Measurements from ENCODE around the gene CACNA1D. TPM values are rescaled to one million over a fixed set of nuclear protein-coding genes. Genes with fewer than 3 reads are reported as not detected.

The CACNA1D gene
- total RNA-seq, 2 experiments from 2014 or later: not detected

GRCh38 chr3:53830944-53831343 lies 336.5 kb downstream of the CACNA1D start:
- ATAC-seq: no peak
- POLR2A ChIA-PET: no interaction called here
- H3K4me1 Mint-ChIP-seq (ENCODE audit: low read depth): no peaks in the 10 kb centered on the region

DNA sequence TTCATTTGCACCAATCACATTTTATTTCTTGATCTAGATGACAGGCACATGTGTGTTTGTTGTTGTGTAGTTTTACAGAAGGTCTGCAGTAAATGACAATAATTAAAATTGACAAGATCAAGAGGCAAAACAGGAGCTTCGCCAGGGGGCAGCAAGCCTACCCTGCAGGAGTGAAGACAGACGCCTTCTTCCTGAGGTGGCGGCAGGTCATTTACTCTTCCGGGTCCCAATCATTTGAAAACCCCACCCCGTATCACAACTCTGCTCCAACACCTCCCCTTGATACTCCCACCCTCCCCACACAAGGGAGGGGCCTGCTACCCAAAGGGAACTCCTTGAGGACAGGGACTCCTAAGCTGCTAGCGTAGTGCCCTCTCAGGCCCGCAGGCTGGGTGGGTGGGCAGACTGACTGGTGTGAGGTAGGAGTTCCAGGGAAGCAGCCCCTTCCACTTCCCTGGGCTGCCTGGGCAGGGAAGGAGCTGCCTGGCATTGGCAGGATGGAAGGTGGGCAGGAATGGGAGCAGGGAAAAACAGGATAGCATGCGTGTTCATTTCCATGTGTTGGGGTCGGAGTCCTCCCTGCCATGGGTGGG lies 338.7 kb downstream of the CACNA1D start:
- CTCF ChIA-PET: interaction anchor here (0.5 kb wide), 1 partner anchor 559 kb away, joined by 3 read pairs; no protein-coding TSS in a partner anchor
- Mint-ChIP-seq H3K4me3 (no peak overlapping the region), H3K36me3 (ENCODE audit: low read depth) (no peaks in the 10 kb centered on the region), H3K4me1 (ENCODE audit: low read depth) (no peaks in the 10 kb centered on the region), H3K9me3 (no peaks in the 10 kb centered on the region), H3K27ac (no peak overlapping the region), H3K27me3 (no peaks in the 10 kb centered on the region)
- ATAC-seq: no peak
- POLR2A ChIA-PET: no interaction called here
- TF ChIP-seq, protein P1, sequence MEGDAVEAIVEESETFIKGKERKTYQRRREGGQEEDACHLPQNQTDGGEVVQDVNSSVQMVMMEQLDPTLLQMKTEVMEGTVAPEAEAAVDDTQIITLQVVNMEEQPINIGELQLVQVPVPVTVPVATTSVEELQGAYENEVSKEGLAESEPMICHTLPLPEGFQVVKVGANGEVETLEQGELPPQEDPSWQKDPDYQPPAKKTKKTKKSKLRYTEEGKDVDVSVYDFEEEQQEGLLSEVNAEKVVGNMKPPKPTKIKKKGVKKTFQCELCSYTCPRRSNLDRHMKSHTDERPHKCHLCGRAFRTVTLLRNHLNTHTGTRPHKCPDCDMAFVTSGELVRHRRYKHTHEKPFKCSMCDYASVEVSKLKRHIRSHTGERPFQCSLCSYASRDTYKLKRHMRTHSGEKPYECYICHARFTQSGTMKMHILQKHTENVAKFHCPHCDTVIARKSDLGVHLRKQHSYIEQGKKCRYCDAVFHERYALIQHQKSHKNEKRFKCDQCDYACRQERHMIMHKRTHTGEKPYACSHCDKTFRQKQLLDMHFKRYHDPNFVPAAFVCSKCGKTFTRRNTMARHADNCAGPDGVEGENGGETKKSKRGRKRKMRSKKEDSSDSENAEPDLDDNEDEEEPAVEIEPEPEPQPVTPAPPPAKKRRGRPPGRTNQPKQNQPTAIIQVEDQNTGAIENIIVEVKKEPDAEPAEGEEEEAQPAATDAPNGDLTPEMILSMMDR (IDR thresholded peaks at IDR 0.05): no peak
- DNase-seq: no peak
- intact Hi-C loops (cut with micrococcal nuclease): no loop called here

More at GRCh38 chr3:53830944-53831343, 336.5 kb downstream of the CACNA1D start:
- Mint-ChIP-seq H3K27me3 (no peaks in the 10 kb centered on the region), H3K4me3 (no peak overlapping the region), H3K27ac (no peak overlapping the region), H3K36me3 (ENCODE audit: low read depth) (no peaks in the 10 kb centered on the region), H3K9me3 (no peaks in the 10 kb centered on the region)
- TF ChIP-seq, protein P1 (IDR thresholded peaks at IDR 0.05): no peak
- no peak for DNase-seq
- CTCF ChIA-PET: no interaction called here
- intact Hi-C loops (cut with micrococcal nuclease): no loop called here

- H3K36me3 Mint-ChIP-seq (ENCODE audit: low read depth): no peaks in the 10 kb centered on the region
- CTCF ChIA-PET: no interaction called here
- no peak overlapping the region for H3K27ac Mint-ChIP-seq
- intact Hi-C loops (cut with micrococcal nuclease): no loop called here
- no peaks in the 10 kb centered on the region for H3K27me3 Mint-ChIP-seq
- TF ChIP-seq, protein P1 (IDR thresholded peaks at IDR 0.05): no peak
- POLR2A ChIA-PET: no interaction called here
- ATAC-seq: no peak
- no peak for DNase-seq
- no peaks in the 10 kb centered on the region for H3K9me3 Mint-ChIP-seq
- H3K4me3 Mint-ChIP-seq: no peak overlapping the region
- no peaks in the 10 kb centered on the region for H3K4me1 Mint-ChIP-seq (ENCODE audit: low read depth)
Measured at GRCh38 chr3:53833700-53834099, 339.3 kb downstream of the CACNA1D start.

- DNase-seq (no peak), ATAC-seq (no peak)
- Mint-ChIP-seq H3K36me3 (ENCODE audit: low read depth) (no peaks in the 10 kb centered on the region), H3K9me3 (no peaks in the 10 kb centered on the region), H3K27ac (no peak overlapping the region), H3K4me1 (ENCODE audit: low read depth) (no peaks in the 10 kb centered on the region), H3K4me3 (no peak overlapping the region), H3K27me3 (no peaks in the 10 kb centered on the region)
- POLR2A ChIA-PET: no interaction called here
- CTCF ChIA-PET: interaction anchor here (1.0 kb wide), 1 partner anchor 11 kb away, joined by 3 read pairs; no protein-coding TSS in a partner anchor
- TF ChIP-seq, protein P1 (IDR thresholded peaks at IDR 0.05): no peak
- intact Hi-C loops (cut with micrococcal nuclease): no loop called here
Measured at GRCh38 chr3:53834429-53835095, 340.2 kb downstream of the CACNA1D start.

- ChIA-PET POLR2A (no interaction called here), CTCF (interaction anchor here (1.0 kb wide), 1 partner anchor 10 kb away, joined by 3 read pairs; no protein-coding TSS in a partner anchor)
- Mint-ChIP-seq H3K4me1 (ENCODE audit: low read depth) (no peaks in the 10 kb centered on the region), H3K36me3 (ENCODE audit: low read depth) (no peaks in the 10 kb centered on the region), H3K27me3 (no peaks in the 10 kb centered on the region), H3K4me3 (no peak overlapping the region), H3K9me3 (no peaks in the 10 kb centered on the region), H3K27ac (no peak overlapping the region)
- ATAC-seq: no peak
- no peak for DNase-seq
- TF ChIP-seq, protein P1 (IDR thresholded peaks at IDR 0.05): no peak
- intact Hi-C loops (cut with micrococcal nuclease): no loop called here
Measured at GRCh38 chr3:53835257-53835656, 340.8 kb downstream of the CACNA1D start.

Measured in activated CD8-positive, alpha-beta T cell treated with anti-CD3 and anti-CD28 coated beads for 36 hours (primary cell).